AG09319 (cell line): ENCODE data around the gene TBX15.

Experiments used
- DNase-seq: peaks from one replicate; pipeline ENCODE4 v3.0.0-alpha.2; 2010; ENCODE audit warnings: low read depth; ENCODE audit errors: extremely low read depth
- TF ChIP-seq, protein P1 (sequence below): IDR thresholded peaks from 2 replicates; pipeline ENCODE4 v1.5.1; 2011; ENCODE audit warnings: low read depth, mild to moderate bottlenecking, inconsistent platforms, low read length, moderate library complexity

The TBX15 gene

DNA sequence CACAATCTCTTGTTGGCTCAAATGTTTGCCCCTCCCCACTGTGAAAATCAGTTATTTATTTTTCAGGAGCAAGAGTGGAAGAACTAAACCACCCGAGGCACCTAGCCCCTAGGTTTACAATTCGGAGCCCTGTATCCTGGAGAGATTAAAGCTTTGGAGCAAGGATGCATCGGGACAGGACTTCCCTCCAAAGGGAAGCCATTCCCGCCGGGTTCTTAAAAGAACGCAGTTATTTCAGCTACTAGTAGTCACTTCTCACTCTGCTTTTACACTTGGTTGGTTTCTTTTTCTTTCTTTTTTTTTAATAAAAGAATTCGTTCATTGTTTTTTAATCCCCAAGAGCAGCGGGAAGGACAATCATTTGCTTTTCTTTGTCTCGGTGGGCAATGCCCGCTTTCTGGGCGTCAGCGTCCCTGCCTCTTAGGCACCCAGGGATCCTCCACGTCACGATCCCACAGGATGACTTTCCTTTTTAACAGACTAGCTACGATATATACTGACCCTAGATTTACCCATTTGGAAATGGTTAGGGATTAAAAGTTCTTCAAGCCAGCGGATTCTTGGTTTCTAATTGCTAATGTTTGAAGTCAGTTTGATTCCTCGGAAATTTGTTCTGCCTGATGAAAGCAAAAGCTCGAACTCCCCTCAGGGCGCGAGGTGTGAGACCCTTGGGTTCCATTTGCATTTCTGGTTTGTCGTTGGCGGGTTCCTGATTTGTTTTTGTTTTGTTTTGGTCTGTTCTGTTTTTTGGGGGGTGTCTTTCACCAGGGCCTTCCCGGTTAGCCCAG is 9.0 kb downstream of the TBX15 start:
- TF ChIP-seq, protein P1, sequence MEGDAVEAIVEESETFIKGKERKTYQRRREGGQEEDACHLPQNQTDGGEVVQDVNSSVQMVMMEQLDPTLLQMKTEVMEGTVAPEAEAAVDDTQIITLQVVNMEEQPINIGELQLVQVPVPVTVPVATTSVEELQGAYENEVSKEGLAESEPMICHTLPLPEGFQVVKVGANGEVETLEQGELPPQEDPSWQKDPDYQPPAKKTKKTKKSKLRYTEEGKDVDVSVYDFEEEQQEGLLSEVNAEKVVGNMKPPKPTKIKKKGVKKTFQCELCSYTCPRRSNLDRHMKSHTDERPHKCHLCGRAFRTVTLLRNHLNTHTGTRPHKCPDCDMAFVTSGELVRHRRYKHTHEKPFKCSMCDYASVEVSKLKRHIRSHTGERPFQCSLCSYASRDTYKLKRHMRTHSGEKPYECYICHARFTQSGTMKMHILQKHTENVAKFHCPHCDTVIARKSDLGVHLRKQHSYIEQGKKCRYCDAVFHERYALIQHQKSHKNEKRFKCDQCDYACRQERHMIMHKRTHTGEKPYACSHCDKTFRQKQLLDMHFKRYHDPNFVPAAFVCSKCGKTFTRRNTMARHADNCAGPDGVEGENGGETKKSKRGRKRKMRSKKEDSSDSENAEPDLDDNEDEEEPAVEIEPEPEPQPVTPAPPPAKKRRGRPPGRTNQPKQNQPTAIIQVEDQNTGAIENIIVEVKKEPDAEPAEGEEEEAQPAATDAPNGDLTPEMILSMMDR, result no peak
- DNase-seq, result no peak

DNA sequence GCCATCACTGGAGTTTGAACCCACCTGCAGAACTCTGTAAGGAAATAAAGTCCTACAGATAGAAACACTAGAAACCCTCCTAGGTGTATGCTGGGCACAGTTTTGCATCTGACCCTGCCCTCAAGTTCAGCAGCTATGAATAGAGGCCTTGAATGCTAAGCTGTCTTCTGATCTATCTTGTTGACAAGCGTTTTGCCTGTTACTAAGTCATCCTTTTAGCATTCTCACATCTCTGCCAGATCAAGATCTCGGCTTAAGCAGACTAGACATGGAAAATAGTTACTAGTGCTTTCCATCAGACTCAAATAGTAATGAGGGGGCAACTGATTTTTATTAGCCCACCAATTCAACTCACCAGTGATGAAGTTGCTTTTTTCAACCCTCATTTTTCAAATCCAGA is 10.5 kb downstream of the TBX15 start:
- DNase-seq, result no peak
- TF ChIP-seq, protein P1, result no peak

DNA sequence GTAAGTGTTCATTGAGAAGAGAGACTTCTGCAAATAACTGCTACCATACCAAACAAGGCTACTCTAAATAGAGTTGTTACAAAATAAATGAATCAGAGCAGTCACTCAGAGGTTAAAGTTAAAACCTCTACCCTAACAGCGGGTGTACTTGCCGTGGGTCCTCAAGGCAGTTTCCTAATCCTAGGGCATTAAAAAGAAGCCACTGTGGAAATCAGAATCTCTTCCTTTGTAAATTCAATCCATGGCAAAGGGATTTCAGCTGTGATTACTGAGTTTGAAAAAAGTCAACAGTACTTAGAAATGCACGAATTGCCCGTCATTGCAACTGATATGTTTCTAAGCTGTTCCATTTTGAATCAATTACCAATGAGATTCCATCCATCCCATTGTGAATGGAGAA is 13.5 kb downstream of the TBX15 start:
- TF ChIP-seq, protein P1, result no peak
- no peak for DNase-seq

DNA sequence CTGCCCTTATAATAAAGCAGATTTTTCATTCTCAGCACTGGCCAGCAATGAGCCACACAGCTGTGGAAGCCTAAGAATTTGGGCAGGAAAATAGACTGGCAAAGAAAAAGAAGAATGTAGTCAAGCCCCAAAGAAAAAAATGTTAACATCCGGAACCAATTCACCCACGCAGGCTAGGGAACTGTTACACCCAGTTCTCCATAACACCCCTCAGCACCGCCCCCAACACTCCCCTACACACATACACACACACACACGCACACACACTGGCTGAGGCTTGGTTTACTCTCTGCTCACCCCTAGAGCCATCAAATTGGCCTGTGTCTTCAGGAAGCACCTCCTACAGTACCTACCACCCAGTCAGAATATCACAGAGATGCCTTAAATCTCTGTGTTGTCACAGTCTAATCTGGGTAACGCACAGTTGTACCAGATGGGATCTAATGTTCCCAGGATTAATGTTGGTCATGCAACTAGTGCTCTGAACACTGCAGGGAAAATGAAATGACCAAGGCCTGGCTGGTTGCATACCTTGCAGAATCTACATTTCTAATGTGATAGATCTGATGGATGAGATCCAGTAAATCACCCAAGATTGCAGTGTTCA is 14.5 kb downstream of the TBX15 start:
- no peak for DNase-seq
- TF ChIP-seq, protein P1, result no peak

DNA sequence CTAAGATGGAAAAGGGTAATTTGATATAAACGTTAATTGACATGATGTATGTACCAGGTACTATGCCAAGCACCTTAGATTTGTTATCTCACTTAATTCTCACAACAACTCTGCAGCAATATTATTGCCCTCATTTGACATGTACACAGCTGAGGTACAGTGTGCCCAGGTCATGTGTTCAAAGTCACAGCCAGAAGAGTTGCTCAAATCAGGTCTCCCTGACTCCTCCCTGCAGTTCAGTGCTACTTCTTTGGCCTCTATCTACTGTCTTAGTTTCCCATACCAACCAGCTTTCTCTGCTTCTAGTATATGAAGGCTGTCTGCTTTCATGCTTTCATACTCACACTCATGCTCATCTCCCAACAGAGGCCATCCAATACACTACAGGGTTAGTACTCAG is 15.1 kb downstream of the TBX15 start:
- TF ChIP-seq, protein P1, result no peak
- no peak for DNase-seq

DNA sequence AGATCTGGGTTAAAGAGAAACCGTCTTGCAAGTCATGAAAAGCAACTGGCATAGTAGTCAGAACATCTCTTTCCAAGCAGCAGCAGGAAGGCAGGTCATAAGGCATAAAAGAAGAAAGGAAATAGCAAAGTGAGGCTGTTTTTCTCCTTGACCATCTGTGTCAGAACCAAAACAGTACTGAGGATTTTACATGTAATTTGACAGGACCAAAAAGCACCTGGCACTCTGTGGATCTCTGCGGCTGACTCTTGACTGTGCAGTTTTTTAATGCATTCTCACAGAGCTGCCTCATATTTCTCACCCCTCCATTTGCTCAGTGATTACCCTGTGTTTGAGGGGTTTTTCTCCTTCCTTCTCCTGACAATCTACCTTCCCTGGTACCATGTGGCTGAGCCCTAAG is 17.7 kb downstream of the TBX15 start:
- TF ChIP-seq, protein P1, result no peak
- DNase-seq, result no peak
